VCaP (cell line): ENCODE measurements around the gene OR6V1.

ENCODE experiments used
- H3K27ac ChIP-seq: fragments of 450-650 bp; 2 replicates; pipeline ENCODE4 v1.5.1; 2017
- TF ChIP-seq, protein P1 (sequence below): fragments of 450-650 bp; conservative IDR thresholded peaks from 2 replicates; pipeline ENCODE4 v1.5.1; 2017; ENCODE audit warnings: mild to moderate bottlenecking, moderate library complexity

OR6V1 gene

DNA sequence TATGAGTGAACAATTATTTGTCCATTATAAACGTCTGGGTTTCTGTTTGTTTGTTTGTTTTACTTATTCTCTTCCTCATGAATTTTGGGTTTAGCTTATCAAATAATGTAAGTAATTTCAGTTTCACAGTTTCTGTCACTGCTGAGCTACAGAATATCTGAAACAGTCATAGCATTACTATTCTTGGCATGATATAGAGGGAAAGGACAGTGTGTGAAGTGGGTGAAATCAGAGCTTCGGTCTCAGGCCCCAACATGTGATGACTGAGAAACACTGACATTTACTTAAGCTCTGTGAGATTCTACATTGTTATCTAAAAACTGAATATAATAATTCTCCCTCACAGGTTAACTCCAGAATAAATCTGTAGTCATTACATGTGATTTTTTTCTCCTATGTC is 8.8 kb upstream of the OR6V1 start:
- no peak overlapping the region for H3K27ac ChIP-seq
- TF ChIP-seq, protein P1, sequence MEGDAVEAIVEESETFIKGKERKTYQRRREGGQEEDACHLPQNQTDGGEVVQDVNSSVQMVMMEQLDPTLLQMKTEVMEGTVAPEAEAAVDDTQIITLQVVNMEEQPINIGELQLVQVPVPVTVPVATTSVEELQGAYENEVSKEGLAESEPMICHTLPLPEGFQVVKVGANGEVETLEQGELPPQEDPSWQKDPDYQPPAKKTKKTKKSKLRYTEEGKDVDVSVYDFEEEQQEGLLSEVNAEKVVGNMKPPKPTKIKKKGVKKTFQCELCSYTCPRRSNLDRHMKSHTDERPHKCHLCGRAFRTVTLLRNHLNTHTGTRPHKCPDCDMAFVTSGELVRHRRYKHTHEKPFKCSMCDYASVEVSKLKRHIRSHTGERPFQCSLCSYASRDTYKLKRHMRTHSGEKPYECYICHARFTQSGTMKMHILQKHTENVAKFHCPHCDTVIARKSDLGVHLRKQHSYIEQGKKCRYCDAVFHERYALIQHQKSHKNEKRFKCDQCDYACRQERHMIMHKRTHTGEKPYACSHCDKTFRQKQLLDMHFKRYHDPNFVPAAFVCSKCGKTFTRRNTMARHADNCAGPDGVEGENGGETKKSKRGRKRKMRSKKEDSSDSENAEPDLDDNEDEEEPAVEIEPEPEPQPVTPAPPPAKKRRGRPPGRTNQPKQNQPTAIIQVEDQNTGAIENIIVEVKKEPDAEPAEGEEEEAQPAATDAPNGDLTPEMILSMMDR = no peak

DNA sequence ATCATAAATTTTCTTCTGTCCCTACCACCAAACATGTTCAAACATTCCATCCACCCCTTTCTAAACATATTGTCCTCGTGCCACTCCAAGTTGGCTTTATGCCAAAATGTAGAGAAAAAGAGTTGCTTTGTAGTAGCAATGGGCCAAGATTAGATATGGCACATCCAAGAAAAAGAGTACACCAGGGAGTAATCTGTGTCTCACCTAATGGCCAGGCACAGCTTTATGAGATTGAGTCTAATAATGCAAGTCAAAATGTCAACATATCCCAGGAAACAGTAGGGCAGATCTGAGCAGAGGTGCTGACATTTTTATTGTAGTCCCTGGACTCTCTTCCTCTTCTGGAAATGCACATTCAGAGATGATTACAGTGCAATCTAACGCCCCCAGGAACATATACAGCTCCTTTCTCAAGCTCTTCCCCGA is 5.7 kb upstream of the OR6V1 start:
- H3K27ac ChIP-seq = peak overlapping the region; percentile 71
- TF ChIP-seq, protein P1 = no peak

DNA sequence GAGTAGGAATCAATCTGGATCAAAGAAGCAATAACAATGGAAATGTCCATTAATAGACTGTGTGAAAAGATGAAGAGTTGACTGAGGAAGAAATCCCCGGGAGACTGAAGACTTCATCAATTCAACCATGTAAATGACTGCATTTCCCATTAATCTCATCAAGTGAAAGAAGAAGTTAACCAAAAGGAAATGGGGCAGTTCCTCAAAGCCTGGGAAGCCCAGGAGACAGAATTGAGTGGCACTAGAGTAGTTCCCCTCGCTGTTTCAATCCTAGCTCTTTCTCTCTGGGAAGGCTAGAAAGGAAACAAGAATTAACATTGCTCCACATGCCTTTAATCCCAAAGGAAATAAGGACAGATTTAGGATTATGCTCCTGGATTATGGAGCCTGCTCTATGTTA is 4.8 kb upstream of the OR6V1 start:
- peak overlapping the region; percentile 71 for H3K27ac ChIP-seq
- TF ChIP-seq, protein P1 = no peak

DNA sequence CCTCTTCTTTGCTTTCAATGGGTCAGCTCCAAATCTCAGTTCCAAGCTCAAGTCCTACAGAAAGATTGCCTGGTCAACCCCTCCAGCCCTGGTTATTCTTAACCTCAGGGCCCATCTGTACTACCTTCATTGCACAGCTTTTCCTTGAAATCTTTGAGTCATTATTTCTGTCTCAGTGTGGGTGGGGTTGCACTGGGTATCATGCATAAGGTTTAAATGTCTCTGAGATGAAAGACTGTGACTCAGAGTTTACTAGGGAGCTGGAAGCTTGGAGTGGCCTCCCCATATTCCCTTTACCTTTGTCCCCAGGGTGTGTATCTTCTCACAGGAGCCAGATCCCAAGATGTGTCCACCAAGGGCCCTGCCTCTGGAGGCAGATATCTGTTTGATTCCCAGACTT is 3.3 kb upstream of the OR6V1 start:
- no peak overlapping the region for H3K27ac ChIP-seq

DNA sequence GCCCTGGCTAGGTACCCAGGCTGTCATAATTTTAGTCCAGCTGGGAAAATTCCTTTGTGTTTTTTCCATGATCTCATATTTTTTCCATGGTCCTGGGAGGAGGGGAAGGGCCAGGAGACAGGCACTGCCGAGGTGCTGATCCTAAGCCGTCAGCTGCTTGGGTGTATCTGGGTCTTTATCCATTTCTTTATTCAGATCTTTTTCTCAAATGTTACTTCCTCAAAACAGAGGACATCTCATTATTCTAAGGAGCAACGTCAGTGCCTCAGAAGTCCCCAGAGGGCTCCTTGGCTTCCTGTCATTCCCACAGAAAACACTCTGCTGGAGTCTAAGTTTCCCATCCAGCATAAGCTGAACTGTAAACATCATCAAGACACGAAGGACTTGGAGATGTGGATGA is 2.8 kb upstream of the OR6V1 start:
- TF ChIP-seq, protein P1 = no peak
- no peak overlapping the region for H3K27ac ChIP-seq

More for the DNA sequence above, 3.3 kb upstream of the OR6V1 start:
- TF ChIP-seq, protein P1 = no peak

DNA sequence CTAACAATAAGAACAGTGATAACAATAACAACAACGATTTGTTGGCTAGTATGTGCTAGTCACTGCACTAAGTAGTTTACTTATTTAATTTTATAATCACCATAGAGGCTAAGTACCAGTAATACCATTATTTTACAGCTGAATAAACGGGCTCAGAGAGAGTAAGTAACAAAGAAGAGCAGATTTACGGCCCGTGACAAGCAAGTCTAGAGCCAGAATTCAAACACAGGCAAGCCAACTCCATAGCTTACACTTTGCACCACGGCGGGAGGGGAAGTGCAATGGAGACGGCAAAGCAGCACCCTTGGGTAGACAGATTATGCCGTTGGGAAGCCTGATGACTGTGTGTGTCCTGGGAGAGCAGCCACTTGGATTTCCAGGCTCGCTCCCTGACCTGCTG is 1.2 kb upstream of the OR6V1 start:
- no peak overlapping the region for H3K27ac ChIP-seq
- TF ChIP-seq, protein P1 = no peak

DNA sequence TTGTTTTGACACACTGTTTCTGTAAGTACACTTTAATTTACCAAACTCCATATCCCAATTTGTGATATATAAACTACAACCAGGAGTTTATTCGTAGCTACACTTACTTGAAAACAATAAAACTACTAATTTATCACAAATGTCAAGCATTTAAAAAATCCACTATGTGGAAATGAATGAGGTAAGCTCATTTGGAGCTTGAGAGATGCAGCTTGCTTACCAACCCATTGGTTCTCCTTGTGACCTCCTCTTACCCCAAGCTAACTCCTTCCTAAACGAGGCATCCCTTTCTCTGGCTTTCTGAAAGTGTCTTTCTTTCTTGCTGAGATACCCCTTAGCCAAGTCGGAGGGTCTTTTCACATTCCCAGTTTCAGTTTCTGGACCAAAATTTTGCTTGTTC is 2.5 kb downstream of the OR6V1 start:
- H3K27ac ChIP-seq = no peak overlapping the region
- TF ChIP-seq, protein P1 = no peak

DNA sequence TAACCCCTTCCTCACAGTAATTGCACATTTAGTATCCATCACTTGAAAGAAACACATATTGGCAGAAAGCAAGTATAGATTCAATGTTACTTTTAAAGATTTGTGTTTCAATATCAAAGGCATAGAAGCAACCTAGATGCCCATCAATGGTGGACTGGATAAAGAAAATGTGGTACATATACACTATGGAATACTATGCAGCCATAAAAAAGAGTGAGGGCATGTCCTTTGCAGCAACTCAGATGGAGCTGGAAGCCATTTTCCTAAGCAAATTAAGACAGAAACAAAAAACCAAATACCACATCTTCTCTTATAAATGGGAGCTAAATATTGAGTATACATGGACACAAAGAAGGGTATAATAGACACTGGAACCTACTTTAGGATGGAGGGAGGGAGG is 3.6 kb downstream of the OR6V1 start:
- TF ChIP-seq, protein P1 = no peak

More for the DNA sequence above, 3.6 kb downstream of the OR6V1 start:
- H3K27ac ChIP-seq = no peak overlapping the region
